NCI-H82 (cell line): ENCODE results near the gene NMT1.
"Not testable (repeated sequence)": the region's sequence is repeated elsewhere in the genome, so short reads cannot be mapped to it uniquely, and the experiment has no call there.

Source experiments
- DNase-seq: peaks from one replicate; lab custom pipeline; 2025; lab: John Stamatoyannopoulos, UW

Gene NMT1

GRCh38 chr17:45038728-45039634, 22.1 kb upstream of the NMT1 start:
- no peak for DNase-seq

DNA sequence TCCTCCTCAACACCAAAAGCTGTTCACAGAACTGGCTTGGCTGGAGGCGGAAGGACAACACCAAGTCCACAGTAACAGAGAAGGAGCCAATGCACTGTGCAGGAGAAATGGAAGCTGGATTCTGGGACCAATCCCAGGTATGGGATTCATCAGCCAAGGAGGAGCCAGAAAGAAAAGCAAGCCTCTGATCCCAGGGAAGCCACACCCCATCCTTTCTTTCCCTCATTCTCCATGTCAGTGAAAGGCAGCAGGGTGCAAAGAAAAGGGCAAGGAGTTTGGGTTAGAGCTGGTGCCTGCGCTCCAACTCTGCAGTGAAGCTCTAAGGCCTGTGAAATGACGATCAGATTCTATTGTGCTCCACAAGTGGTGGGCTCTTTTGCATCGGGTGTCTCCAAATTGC, 20.7 kb upstream of the NMT1 start:
- no peak for DNase-seq

DNA sequence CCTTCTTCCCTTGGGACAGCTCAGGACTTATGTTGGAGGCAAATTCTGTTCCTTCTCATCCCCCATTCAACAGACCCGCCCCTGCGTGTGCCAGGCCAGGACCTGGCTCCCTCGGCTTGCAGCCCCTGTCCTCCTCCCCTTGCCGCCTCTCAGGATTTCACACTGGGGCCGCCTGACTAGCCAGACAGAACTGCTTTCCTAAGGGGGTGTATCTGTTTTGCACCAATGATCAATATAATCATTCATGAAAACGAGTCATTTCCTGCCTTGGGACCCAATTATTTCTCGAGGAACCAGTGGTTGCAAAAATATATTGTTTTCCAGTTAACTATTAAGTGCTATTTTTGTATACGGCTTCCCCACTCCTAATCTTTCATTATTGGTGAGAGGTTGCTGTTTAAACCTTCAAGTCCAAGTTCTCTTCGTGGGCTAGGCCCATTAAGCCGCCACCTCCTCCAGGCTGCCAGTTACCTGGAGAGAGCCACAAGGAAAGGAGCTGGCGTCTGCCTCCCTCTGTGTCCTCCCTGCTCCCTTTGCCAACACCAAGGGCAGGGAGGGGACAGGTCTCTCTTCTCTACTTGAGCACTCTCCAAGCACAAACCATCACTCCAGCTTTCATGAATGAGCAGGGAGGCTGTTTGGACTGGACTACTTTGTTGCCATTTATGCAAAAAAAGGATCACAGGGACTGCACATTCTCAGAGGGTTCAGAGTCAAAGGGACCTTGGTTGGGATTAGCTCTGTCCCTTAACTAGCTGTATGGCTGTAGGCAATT, 18.6 kb upstream of the NMT1 start:
- DNase-seq, result peak; percentile 66

- DNase-seq, result no peak
Measured at GRCh38 chr17:45043813-45044540, 17.1 kb upstream of the NMT1 start.

DNA sequence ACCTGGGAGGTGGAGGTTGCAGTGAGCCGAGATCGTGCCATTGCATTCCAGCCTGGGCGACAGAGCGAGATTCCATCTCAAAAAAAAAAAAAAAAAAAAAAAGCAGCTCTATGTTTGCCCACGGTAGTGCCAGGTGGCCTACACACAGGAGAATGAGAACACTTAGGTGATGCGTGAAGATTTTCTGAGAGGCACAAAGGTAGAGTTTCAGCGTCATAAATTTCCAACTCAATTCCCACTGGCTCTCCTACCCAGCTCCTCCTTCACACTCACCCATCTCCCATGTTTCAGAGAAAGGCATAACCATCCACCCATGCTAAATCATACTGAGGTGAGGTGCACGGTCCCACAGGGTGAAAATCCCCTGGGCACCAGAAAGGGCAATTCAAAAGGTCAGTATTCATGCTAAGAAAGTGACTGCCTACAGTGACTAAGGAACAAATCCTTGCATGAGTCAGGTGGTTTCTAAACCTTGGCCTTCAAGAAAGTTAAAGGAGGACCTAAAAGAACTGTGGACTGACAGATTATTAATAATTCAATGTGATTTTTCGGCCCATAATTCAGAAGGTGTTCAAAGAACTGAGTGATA, 14.5 kb upstream of the NMT1 start:
- DNase-seq, result no peak

DNA sequence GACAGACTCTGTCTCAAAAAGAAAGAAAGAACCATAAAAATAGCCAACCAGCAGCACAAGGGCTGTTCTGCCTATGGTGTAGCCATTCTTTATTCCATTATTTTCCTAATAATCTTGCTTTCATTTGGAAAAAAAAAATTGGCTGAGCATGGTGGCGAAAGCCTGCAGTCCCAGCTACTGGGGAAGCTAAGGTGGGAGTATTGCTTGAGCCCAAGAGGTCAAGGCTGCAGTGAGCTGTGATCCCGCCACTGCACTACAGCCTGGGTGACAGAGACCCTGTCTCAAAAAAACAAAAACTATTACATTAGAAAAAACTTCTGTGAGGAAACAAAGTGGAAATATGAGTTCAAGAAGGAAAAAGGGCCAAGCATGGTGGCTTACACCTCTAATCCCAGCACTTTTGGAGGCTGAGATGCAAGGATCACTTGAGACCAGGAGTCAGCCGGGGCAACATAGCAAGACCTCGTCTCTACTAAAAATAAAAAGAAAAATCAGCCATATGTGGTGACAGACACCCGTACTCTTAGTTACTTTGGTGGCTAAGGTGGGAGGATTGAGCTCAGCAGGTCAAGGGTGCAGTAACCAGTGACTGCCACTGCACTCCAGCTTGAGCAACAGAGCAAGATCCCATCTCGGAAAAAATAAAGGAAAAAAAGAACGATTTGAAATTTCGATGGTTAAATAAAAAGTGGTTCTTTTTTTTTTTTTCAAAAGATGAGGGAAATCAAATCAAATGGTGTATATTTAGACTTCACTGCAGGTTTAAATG, 12.1 kb upstream of the NMT1 start:
- no peak for DNase-seq

GRCh38 chr17:45050481-45051059, 10.5 kb upstream of the NMT1 start:
- DNase-seq, result peak; percentile 63

DNA sequence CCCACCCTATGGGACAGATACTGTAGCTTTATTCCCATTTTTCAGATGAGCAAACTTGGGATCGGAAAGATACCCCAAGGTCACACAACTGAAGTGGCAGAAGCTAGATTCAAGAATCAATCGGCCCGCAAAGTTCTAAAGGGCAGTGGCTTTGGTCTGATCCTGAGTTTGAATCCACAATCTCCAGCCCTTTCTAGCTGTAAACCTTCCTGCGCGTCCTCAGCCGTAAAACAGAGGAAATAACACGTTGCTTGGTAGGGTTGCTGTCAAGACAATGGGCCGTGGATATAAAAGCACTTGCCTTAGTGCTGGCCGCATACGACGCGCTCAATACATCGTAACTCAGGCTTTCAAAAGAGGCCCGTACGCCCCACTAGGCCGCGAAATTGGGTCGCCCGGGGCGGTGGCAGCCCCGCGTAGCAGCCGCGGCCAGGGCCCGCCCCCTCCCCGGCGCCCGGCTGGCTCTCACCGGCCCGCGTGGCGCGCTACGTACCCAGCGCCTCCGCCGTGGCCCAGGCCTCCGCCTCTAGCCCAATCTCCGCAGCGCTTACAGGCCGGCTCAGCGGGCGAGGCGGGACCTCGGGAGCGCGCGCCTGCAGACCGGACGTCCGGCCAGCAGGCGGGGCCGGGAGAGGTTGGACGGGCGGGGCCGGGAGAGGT, 9.9 kb upstream of the NMT1 start, which contains the start of gene DCAKD:
TSS of gene DCAKD (minus strand) at position 573 of the 660 bp plus-strand sequence. CDS start 16,747 bp downstream, outside the sequence.
- peak; percentile 98 for DNase-seq

DNA sequence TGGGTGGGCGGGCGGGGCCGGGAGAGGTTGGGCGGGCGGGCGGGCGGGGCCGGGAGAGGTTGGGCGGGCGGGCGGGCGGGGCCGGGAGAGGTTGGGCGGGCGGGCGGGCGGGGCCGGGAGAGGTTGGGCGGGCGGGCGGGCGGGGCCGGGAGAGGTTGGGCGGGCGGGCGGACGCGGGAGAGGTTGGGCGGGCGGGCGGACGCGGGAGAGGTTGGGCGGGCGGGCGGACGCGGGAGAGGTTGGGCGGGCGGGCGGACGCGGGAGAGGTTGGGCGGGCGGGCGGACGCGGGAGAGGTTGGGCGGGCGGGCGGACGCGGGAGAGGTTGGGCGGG, 9.4 kb upstream of the NMT1 start:
- DNase-seq, result not testable (repeated sequence)

DNA sequence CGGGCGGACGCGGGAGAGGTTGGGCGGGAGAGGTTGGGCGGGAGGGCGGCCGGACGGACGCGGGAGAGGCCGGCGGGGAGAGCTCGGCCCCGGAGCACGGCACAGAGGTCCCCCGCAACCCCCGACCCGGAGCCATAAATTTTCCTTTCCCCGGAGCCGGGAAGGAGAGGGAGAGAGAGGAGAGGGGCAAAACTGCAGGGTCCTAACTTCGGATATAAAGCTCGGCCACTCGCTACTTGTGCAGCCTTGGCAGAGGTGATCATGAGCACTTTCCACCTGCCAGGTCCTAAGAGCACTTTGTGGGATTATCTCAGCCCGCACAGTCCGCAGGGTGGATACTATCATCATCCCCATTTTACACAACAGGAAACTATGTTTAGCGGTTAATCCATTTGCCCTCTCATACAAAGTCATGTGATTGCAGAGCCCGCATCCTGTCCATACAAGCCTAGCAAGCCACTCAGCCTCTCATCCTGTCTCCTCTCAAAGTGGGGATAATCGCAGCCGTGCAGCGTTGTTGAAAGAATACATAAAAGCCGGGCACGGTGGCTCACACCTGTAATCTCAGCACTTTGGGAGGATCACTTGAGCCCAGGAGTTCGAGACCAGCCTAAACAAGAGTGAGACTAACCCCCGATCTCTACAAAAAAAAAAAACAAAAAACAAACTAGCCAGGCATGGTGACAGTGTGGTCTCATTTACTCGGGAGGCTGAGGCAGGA, 8.9 kb upstream of the NMT1 start:
- DNase-seq, result peak; percentile 80

GRCh38 chr17:45060382-45060796, 728 bp upstream of the NMT1 start:
- DNase-seq, result peak; percentile 84

GRCh38 chr17:45061606-45062205, 589 bp downstream of the NMT1 start:
- no peak for DNase-seq

DNA sequence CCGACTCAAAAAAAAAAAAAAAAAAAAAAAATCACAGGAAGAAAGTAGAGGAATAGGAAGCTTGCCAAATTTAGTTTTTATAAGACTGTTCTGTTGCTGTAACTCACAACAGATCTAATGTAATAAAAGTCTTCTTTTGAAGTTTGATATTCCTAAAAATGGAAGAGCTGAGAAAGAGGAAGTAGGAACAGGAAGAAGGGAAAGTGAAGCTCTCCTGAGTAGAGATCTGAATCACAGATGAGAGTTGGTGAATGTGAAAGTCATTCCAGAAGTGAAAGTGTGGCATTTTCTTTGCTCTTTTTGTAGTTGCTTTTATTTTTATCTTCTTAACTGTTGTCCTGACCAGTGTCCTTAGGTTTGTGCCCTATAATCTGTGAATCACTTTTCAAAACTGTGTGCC, 2.1 kb downstream of the NMT1 start:
- DNase-seq, result no peak

DNA sequence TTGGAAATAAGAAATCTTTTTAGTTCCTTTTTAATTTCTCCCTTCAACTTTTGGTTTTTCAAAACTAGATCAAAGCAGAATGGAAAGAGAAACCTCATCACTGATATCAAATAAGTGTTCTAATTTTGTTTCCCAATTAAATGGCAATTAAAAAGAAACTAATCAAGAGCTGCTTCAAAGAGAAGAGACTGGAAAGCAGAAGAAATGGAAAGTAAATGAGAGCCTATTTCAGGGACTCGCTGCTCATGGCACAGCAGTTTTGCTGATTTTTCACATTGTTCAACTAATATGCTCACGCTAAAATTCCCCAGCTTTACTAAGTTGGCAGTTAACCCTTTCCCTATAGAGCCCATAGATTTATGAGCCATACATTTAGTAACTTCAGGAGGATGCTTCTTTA, 6.5 kb downstream of the NMT1 start:
- no peak for DNase-seq

GRCh38 chr17:45070001-45070400, 8.9 kb downstream of the NMT1 start:
- no peak for DNase-seq

DNA sequence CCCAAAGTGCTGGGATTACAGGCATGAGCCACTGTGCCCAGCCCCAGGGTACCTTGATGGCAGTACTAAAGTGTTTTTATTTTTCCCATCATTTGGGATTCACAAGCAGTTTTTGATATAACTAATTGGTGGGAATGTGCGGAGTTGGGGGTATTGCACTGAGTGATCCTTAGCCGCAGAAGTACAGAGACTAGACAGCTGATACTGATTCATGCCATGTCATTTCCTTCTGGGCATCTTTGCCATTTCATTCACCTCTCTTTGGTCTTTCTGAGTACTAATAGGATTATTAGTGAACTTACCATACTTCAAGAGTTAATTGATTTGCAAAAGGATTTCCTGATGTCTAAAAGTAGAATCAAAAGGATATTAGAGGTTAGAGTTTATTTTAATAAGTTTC, 9.7 kb downstream of the NMT1 start:
- no peak for DNase-seq

GRCh38 chr17:45073414-45074070, 12.4 kb downstream of the NMT1 start:
- peak; percentile 74 for DNase-seq

DNA sequence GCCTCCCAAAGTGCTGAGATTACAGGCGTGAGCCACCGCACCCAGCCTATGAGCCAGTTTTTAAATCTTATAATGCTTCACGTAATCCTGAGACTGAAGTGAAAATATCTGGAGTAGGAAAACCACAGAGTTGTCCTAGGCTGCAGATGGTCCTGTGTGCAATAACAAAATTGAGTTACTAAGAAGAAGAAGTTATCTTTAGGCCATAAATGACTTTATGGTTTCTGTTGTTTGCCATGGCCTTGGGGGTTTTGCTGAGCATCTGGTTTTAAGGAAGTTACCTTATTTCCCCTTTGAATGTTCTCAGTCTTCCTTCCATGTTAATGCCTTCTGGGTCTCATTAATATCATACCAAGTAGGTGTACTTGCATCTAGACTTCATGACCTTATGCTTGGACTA, 16.5 kb downstream of the NMT1 start:
- DNase-seq, result no peak
